Fibroblast of skin of back (primary cell): ENCODE measurements around the gene PDE4C.
"Not testable (repeated sequence)": the region's sequence is repeated elsewhere in the genome, so short reads cannot be mapped to it uniquely, and the experiment has no call there.

ENCODE experiments used
- DNase-seq: peaks from one replicate; pipeline ENCODE4 v3.0.0-alpha.2; 2013

Gene PDE4C

DNA sequence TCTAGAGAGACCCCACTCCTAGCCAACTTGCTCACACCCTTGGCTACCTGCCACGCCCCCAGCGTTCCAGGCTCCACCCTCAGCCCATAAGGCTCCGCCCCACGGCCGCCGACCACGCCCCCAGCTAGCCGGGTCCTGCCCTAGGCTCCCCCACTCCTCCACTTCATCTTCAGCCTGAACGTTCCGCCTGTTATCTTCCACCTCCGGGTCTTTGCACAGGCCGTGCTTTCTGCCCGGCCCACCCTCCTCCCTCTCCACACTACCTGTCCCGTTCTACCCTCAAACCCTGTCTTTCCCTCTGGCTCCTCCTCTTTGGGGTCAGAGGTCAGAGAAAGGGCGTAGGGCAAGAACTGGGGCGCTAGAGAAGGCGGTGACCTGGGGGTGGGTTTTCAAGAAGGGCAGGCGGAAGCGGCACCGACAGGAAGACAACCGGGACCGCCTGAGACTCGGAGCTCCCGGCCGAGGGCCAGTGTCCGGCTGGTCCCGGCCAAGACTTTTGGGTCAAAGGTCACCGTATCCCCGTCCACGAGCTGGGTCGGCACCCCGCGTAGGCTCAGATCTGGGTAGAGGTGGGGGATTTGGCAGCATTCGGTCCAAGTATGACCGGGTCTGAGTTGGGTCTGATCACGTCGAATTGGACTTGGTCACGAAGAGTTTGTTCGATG is 2.2 kb downstream of the PDE4C start:
- no peak for DNase-seq

DNA sequence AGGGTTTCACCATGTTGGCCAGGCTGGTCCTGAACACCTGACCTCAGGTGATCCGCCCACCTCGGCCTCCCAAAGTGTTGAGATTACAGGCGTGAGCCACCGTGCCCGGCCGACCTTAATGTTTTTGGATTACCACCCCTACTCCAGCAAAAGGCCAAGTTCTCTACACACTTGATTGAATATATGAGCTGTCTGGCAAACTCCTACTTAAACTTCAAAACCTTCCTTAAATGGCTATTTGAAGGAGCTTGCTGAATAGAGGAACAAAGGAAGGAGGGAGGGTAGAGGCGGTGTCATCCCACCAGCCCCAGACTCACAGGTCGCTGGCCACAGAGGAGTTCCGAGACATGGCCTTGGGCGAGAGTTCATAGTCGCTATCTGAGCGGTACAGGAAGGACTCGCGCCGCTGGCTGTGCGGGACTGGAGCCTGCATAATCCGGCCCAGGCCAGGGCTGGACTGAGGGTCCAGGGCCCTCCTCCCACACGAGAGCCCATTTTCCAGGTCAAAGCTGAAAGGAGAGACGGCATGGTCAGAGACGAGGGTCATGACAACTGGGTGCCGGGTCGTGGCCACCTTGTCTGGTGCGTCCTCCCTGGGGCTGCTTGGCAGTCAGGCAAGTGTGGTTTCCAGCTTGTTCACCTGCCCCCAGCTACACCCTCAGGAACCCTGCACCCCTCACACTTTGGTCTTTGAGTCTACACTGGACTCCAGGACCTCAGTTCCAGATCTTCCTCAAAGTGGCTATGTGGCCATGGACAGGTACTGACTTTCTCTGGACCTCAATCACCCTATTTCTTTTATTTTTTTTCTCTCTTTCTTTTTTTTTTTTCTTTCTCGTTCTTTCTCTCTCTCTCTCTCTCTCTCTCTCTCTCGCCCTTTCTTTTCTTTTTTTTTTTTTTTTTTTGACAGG is 4.2 kb downstream of the PDE4C start:
- DNase-seq: no peak

DNA sequence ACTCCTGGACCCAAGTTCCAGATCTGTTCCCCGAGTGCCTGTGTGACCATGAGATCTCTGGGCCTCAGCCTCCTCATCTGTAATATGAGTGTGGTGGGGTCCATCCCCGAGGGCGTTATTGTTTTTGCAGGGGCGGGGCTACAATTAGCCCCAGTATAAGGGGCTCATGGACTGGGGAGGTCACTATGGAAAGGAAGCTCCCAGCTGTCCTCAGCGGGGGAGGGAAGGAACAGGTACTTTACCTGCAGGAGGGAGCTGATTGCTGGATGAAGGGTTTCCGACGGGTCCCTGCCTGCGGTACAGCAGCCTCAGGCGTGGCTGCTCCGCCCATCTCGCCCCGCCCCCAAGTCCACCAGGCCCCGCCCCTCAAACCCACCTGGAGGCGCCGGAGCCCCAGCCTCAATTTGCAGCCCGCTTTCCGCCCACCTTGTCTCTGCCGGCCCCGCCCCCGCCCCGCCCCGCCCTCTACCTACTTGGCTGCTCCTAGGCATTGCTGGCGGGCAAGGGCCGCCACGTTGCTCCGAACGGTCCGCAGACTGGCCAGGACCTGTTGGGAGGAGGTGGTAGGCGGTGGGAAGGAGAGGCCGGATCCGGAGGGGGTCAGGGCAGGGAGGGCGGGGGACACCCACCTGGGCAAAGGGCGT is 5.5 kb downstream of the PDE4C start:
- DNase-seq: no peak

DNA sequence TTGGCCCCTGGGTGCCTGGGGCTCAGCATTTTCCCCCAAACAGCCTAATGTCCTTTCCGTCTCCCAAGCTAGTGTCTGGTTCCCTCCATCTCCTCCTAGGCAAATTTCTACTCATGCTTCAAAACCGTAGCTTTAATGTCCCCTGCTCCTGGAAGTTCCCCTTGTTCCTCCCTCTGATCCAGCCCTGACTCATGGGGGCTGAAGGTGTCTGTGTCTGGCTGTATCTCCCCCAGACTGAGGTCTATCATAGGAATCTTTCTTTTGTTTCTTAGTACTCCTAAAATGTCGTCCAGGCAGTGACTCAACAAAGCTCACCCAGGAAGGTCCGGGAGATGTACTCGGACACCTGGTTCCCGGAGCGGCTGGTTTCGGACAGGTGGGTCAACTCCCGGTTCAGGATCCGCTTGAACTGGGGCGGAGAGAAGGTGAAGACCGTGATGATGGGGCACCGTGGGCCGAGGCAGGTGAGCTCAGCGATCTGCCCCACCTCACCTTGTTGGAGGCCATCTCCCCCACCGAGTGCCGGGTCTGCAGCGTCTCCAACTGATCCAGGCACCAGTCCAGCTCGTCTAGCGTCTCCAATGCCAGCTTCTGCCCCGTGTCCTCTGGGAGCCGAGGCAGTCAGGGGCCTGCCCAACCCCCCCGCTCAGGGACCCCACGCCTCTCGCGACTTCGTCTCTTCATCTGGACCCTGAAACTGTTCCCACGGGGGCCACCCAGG is 6.2 kb downstream of the PDE4C start:
- no peak for DNase-seq

DNA sequence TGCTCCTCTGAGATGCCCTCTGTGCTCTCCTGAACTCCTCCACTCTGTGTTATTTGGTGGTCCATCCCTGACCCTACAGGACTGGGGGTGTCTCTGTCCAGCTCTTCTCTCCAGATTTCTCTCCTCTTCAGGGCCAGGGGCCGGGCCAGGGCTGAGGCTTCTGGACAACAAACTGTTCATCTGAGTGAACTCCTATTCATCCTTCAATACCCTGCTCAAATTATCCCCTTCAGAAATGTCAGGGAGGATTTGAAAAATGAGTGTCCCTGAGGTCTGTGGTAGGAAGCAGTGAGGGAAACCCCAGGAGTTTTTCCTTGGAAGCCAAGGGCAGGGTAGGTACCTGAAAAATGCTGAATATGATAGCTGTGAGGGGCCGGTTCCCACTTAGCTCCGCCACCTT is 7.6 kb downstream of the PDE4C start:
- DNase-seq: no peak

DNA sequence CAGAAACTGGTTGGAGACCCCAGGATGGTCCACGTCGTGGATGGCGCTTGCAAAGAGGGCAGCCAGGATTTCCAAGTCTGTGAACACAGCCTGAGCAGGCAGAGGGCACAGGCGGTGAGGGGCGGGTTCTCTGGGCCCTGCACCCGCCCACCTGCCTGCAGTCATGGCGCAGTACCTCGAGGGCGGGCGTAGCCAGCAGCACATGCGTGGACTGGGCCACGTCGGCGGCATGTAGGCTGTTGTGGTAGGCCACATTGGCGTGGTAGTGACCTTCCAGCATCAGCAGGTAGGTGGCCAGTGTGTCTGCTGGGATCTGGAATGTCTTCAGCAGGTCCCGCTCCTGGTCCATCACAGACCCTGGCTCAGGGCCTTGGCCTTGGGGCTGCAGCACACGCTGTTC is 8.1 kb downstream of the PDE4C start:
- no peak for DNase-seq

DNA sequence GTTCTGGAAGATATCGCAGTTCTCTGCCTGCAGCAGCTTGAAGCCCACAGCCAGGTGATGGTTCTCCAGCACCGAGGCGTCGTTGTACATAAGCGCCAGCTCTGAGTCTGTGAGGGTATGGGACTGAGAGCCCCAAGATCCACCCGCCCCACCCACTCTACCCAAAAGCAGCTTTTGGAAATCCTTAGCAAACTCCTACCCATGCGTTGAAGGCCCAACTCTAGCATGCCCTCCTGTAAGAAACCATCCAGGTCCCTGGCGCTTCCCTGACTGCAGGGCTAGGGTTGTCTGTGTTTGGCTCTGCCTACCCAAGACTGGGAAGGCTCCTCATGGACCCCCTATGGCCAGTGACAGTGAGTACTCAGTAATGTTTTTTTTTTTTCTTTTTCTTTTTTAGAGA is 9.4 kb downstream of the PDE4C start:
- DNase-seq: no peak

DNA sequence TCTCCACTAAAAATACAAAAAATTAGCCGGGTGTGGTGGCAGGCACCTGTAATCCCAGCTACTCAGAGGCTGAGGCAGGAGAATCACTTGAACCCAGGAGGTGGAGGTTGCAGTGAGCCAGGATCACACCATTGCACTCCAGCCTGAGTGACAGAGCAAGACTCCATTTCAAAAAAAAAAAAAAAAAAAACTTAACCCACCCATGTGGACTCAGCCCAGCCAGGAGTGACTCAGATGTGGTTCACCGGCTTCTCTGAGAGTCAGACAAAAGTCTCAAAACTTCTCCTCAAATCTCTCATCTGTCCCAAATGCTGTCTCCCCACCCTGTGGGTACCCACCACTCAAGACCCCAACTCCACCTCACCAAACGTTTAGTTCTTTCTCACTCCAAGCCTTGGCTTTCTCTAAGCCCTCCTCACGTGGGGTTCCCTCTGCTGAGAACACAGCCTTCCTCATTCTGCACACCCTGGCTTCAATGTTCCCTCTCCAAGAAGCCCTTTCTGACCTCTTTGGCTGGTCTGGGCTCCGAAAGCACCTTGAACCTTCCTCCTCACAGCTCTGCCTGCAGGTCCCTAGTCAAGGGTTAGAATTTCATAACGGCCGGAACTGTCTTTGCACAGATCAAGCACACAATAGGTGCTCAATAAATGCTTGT is 11.3 kb downstream of the PDE4C start:
- DNase-seq: peak; percentile 53

DNA sequence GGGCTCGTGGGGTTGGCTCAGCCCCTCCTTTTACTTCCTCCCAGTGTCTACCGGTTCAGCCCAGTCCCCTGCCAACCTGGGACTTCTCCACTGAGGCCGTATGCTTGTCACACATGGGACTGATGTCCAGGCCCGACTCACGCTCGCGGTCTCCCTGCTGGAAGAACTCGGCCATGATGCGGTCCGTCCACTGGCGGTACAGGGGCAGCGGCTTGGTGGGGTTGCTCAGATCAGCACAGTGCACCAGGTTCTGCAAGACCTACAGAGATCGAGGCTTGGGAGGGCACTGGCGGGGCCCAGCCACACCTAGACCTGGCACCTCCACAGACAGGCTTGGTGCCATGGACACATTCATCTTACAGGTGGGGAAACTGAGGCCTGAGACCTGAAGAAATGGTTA is 14.6 kb downstream of the PDE4C start:
- no peak for DNase-seq

DNA sequence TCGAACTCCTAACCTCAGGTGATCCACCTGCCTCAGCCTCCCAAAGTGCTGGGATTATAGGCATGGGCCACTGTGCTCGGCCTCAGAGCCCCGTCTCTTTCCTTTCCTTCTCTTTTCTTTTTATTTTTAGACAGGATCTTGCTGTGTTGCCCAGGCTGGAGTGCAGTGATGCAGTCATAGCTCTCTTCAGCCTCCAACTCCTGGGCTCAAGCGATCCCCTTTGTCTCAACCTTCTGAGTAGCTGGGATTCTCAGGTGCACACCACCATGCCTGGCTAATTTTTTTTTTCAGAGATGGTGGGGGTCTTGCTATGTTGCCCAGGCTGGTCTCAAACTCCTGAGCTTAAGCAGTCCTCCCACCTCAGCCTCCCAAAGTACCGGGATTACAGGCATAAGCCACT is 16.3 kb downstream of the PDE4C start:
- not testable (repeated sequence) for DNase-seq

DNA sequence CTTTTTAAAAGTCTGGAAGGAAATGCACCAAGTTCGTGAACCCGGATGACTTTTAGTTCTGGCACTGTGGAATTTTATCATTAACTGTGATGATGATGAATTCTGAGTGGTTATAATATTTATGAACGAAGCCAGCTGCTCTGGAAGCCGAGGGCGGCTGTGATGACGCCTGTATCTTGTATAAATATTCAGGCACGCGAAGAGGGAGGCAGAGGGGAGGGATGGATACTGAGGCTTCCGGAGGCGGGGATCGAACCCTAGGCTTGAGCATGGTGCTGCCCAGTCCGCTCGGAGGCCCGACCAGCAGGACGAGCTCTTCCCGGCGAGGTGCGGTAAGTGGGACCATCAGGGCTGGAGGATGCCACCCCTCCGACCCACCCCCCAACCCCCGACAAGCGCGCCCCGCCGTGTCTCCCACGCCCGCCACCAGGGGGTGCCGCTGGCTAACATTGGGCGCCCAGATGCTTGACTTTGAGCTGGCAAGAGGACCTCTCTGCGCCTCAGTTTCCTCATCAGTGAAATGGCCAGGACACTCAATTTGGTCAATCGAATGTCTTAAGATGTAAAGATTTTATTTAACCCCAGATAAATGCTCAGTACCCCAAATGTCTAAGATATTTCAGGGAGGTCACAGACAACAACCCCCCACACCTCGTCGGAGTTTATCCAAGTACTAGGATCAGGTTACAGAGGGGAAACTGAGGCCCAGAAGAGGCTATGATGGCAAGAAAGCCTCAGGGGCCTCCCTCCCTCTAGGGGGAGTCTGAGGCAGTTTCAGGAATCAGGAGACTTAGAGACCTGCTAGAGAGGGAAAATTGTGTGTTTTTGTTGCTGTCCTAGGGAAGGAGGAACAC is 17.9 kb downstream of the PDE4C start:
- DNase-seq: peak; percentile 80

DNA sequence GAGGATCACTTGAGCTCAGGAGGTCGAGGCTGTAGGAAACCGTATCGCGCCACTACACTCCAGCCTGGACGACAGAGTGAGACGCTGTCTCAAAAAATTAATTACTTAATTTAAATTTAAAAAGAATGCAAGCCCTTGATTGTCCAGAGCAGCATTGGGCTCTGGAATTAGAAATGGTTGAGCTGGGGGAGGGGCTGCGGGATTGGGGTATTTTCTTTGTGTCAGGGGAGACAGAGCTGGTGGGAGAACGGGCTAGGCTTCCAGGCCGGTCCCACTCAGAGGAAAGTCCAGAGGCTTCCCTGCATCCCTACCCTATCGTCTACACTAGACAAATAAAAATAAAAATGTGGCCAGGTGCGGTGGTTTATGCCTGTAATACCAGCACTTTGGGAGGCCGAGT is 20.2 kb downstream of the PDE4C start:
- no peak for DNase-seq

DNA sequence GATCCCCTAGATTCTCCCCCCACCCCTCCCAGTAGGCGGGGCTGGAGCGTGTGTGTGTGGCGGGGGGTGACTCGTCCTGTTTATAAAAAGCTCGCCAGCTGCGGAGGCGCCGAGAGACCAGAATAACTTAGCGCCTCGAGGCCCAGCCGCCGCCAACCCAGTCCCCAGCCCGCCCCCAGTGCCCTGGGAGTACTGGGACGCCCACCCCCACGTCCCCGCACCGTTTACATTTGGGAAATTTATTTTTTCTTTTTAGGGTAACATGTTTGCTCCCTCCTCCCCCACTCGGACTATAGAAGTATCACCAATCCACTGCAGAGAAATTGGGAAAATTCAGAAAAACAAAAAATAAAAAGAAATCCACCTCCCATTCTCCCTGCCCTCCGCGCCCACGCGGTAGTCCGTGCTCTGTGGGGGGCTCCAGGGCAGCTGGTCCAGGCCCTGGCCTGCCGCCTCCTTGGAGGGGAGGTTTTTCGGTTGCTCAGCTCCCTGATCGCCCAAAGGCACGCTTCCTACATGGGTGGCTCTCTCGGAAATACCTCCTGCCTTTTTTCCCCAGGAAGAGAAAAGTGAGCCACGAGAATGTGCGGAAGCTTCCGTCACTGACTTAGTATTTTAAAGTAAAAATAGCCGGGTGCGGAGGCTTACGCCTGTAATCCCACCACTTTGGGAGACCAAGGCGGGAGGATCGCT is 20.9 kb downstream of the PDE4C start:
- peak; percentile 79 for DNase-seq

DNA sequence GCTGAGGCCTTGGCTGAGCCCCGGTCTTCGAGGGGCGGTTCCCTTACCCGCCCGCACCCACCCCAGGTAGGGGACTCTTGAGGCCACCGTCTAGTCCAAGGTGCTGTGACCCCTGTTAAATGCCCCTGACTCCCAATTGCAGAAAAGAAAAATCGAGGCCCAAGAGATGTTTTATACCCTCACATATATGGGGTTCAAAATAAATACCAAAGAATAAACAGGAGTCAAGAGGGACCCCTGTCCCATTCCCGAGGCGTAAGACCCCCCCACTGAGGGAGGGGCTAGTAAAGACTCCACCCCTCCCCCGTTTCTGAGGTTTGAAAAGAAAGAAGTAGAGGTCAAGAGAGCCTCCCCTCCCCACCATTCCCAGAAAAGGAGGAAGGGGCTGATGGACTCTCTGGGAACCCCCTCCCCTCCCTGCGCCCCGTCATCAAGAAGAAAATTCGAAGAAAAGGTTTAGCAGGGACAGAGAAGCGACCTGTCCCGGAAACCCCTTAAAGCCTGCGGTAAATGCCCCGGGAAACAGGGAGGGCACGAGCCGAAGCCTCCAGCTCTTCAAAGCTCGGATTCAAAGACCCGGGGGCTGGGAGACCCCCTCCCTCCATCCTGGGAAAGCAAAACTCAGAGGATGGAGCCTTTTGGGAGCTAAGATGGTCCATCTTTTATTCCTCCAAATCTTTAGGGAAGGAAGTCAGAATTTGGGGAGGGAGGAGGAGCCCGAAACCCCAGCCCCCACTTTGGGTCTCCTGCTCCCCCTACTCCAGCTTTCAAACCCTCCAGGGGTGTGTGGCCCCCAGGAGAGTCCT is 21.6 kb downstream of the PDE4C start:
- peak; percentile 44 for DNase-seq

DNA sequence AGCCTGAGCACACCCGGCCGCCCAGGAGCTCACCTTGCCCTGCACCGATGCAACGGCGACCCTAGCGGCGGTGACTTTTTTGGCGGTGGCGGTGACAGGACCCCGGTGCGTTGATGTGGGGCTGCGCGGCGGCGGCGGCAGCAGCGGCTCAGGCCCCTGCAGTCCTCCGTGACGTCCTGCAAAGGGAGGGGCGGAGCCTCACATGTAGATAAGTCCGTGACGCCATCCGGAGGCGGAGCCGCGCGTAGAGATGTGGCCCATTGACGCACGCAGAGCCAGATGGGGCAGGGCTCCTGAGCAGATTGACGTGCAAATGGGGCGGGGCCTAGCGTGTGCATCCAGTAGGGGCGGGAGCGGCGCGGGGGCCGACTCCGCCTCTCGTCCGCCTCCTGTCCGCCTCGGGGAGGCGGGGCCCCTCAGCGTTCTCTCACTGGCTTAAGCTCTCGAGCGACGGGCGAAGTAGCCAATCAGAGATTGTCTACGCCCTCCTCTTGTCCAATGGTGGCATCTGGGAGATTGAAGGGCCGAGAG is 22.3 kb downstream of the PDE4C start, which contains the start of gene RAB3A:
Gene RAB3A, minus strand, starts transcription at position 180 of the 531 bp plus-strand sequence. CDS start 1,302 bp downstream, outside the sequence.
- DNase-seq: peak; percentile 100

DNA sequence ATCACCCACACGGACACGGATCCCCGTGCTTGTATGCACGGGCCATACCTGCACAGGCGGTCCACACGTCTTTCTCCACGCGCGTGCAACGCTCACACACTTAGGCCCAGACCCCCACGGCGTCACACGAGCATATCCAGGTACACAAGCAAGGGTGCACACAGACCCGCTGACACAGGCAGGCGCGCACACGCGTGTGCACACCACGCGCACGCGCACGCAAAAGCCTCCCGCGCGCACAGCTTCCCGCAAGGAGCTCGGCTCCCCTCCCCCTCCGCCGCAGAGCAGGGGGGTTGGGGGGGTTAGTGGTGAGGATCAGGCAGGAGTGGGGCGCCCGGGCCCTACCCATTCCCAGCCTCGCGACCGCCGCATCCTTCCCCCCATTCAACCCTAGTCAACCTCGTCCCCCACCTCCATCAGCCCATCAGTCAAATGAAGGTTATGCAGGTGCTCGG is 22.8 kb downstream of the PDE4C start:
- DNase-seq: no peak

DNA sequence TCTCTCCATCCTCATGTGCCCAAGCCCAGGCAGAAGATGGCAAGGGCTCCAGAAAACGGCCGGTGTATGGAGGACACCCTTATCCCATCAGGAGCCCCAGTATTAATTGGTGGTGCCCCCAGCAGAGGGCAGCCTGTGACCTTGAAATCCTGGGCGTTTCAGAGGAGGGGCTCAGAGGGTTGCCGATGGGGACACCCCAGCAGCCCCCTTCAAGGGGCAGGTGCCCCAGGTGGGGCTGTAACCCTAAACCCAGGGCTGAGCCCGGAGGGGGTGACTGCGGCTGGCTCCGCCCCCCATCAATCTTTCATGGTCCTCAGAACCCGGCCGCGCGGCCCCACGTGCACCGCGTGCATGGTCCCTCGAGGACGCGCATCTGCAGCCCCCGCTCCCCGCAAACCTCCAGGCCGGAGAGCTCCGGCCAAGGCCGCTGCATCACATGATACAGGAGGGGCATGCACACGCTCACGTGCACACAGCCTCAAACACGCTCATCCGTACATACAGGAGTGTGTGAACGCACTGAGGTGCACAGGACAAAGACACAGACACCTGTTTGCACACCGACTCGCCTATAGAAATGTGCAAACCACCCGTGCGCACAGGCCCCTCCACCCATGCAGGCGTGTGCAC is 23.3 kb downstream of the PDE4C start:
- DNase-seq: no peak

DNA sequence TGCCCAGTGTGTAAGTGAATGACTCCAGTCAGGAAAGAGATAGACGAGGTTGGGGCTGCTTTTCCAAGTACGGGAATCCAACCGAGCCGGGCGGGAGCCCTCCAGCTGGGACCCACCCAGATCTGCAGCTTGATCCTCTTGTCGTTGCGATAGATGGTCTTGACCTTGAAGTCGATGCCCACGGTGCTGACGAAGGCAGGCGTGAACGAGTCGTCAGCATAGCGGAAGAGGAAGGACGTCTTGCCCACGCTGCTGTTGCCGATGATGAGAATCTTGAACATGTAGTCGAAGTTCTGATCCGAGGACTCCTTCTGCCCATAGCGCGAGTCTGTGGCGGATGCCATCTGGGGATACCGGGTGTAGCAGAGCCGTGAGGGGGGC is 23.9 kb downstream of the PDE4C start:
- DNase-seq: no peak

DNA sequence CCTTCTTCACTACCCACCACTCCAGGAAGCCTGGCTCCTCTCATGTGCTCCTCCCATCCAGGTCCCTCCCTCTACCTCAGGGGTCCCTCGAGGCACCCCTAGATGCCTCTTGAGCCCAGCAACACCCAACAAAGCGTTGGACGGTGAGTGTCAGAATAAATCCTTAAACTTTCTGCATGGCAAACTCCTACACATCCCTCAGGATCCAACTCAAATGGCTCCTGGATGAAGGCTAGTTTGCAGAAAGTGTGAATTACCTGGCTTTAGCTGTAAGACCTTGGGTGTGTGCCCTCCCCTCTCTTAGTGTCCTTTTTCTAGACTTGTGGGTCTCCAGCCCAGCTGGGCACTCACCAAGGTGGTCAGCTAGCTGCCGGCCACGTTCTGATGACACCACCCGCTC is 27.9 kb downstream of the PDE4C start:
- DNase-seq: no peak
